ENCODE data around the gene ERFL.

ERFL gene

DNA sequence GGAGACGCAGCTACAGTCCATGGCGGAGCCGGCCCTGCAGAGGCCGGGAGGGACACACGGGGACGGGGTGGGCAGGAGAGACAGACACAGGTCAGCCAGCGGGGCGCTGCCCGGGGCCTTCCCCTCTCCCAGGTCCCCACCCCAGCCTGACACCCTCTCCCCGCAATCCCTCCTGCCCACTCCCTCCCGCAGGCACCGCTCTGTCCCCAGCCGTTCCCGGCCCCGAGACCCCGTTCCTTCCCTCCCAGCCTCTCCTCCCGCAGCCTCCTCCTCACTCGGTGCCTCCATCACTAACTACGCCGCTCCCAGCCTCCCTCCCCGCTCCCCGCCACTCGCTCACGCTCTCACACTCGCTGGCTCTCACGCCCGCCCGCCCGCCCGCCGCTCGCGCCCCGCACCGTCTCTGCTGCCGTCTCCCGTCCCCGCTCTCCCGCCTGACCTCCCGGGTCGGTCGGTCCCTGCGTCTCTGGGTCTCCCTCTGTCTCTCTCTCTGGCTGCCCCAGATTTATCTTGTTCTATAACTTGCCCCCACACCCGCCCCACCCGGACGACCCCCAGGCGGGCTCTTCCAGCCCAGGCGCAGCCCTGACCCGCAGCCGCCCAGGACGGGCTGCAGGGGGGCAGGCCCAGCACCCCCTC lies 15.2 kb downstream of the ERFL start:
- DNase-seq = no peak

- no peak for DNase-seq
Measured at GRCh38 chr19:41911889-41912731, 16.1 kb downstream of the ERFL start.

- no peak for DNase-seq
Measured at GRCh38 chr19:41910992-41911888, 17.0 kb downstream of the ERFL start.

DNA sequence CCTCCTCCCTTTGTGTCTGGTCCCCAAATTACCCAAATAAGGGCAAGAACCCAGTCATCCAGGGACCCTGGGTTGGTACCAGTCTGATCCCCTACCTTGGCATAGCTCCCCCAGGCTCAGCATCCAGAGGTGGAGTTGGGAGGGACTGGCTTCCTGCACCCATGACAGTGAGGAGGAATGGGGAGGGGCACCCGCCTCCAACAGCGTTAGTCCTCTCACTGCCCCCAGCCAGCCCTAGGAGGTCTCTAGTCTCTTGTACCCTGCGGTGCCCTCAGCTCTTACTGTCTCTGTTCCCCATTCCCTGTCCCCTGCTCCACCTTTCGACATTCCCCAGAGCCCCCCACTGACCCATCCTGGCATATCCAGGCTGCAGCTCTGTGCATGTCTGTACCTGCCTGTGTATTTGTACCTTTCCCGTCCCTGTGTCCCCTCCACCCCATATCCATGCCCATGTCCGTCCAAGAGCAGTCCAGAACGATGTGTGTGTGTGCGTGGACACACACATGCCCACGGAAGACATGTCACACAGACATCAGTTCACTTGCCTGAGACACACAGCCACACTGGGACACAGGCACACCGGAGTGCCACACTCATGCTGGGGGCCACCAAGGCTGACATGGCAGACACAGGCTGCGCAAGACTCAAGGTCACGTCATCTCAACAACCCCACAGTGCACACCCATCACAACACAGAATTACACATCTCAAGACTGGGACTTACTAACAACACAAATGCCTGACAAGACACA lies 17.8 kb downstream of the ERFL start:
- no peak for DNase-seq

DNA sequence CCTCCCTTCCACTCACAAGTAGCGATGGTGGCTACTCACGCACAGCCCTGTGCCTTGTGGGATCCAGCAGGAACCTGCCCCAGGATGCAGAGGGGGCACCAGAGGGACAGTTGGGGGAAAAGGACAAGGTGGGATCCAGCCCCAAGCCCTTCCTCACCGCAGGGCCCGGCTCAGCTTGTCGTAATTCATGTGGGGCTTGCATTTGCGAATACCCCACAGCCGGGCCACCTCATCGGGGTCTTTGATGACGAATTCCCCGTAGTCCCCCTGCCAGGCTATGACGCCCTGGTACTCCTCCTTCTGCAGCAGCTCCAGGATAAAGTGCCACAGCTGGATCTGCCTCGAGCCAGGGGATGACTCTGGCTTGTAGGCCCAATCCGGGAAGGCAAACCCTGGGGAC lies 18.5 kb downstream of the ERFL start:
- no peak for DNase-seq

GRCh38 chr19:41908724-41909464 lies 19.4 kb downstream of the ERFL start:
- DNase-seq = no peak

DNA sequence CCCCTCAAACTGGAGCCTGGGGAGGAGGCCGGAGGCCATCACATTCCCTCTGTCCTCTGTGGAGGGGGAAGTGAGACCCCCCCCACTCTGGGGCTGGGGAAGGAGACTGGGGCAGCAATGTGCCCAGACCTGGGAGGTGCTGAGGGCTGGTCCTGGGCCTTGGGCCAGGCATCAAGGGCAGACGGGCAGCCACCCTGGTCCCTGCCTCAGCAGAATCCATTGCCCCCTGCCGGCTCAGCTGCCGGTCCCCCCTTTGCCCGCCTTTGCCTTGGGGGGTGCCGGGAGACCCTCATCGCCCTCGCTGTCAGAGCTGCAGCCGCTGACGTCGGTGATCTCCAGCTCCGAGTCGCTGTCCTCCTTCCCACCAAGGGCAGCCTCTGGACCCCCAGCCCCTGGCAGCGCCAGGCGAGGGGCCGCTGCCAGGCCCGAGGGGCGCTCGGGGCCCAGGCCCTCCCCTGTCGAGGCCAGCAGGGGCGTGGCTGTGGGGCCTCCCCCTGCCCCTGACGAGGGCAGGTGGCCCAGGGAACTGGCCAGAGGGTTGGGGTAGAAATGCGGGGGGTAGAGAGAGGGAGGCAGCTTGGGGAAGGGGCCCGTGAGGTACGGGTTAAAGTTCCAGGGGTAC lies 20.1 kb downstream of the ERFL start:
- DNase-seq = no peak

DNA sequence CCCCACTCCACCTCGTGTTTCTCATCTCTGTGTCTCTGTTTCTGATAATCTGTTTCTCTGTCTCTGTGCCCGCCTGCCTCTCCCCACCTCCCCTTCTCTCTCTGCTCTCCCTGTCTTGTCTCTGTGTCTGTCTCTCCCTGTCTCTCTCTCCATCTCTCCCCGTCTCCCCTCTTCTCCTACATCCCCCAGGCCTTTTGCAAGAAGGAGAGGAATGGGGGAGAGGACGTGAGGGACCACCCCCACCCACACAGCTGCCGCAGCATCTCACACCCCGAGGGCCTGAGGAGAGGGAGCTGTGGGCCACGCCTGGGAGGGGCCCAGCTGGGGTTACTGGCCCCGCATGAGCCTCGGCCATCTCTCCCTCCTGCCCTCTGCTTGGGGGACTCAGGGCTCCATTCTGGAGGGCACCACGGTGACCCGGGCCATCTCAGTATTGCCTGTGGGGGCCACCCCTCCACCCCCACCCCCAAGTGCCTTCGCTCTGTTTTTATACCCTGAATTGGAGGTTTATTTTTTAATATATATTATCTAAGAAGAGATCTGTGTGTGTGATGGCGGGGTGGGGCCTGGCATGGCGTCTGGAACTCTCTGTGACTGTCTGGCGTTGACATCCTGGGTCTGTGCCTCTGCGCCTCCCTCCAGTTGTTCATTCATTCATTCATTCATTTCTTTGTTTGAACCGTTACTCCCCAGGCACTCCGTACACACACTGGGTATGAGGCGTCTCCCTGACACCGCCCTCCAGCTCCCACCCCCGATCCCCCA lies 21.2 kb downstream of the ERFL start:
- DNase-seq = no peak

DNA sequence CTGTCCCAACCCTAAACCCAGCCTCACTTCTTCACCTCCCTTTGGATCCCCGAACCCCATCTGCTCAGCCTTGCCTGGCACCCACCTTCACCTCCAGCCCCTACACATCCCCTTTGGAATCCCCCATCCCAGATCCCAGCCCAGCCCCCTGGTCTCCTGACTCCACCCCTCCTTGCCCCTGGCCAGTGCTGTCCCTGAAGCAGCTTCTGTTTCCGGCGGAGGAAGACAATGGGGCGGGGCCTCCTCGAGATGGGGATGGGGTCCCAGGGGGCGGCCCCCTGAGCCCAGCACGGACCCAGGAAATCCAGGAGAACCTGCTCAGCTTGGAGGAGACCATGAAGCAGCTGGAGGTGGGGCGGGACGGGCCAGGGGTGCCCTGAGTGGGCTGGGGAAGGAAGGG lies 22.0 kb downstream of the ERFL start:
- DNase-seq = no peak

GRCh38 chr19:41905273-41906002 lies 22.8 kb downstream of the ERFL start:
- DNase-seq = no peak

GRCh38 chr19:41904118-41904870 lies 24.0 kb downstream of the ERFL start:
- DNase-seq = no peak

- DNase-seq = no peak
Measured at GRCh38 chr19:41903193-41903953, 24.9 kb downstream of the ERFL start.

GRCh38 chr19:41902594-41902993 lies 25.7 kb downstream of the ERFL start:
- no peak for DNase-seq

- no peak for DNase-seq
Measured at GRCh38 chr19:41901707-41902360, 26.4 kb downstream of the ERFL start.

DNA sequence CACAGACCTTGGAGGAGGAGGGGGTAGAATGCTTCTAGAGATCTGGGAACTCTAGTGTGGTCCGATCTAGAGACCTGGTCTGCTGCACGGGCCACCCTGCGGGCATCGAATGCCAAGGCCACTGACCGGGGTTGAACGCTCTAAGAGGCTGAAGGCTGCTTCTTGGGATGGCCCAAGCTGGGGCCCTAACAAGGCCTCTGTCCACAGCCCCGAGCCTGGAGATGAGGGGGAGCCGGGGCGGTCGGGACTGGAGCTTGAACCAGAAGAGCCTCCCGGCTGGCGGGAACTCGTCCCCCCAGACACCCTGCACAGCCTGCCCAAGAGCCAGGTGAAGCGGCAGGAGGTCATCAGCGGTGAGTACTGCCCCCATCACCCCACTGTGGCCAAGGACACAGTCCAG lies 30.0 kb downstream of the ERFL start:
- DNase-seq = no peak

- DNase-seq = no peak
Measured at GRCh38 chr19:41897820-41898219, 30.4 kb downstream of the ERFL start.

GRCh38 chr19:41897181-41897580 lies 31.1 kb downstream of the ERFL start:
- DNase-seq = no peak

- DNase-seq = no peak
Measured at GRCh38 chr19:41896581-41896942, 31.7 kb downstream of the ERFL start.

Data from NCI-H446 (cell line).